Sciatic nerve (tissue), 2 donors: Measurements from ENCODE around the gene TPRG1. TPM values are rescaled to one million over a fixed set of nuclear protein-coding genes. Genes with fewer than 3 reads are reported as not detected.
A peak's percentile ranks its signal among the peaks of the same experiment; 100 is the strongest.

Source experiments
- ATAC-seq: fragments of 200-7000 bp; cut with Tn5 transposase; one replicate; pipeline ENCODE4 v1.9.1; 2020; ENCODE audit warnings: mild to moderate bottlenecking, moderate library complexity
- DNase-seq: peaks from one replicate; pipeline ENCODE4 v3.0.0-alpha.2; 2020; ENCODE audit warnings: low spot score
- intact Hi-C: fragments of 100-400 bp; cut with DNase I; formaldehyde crosslinking; loops from one replicate; pipeline ENCODE4 v1.14.2; 2022
- total RNA-seq: library from RNA; stranded (reverse); fragmentation: NEBNext Ultra II Directional; extraction: Animal tissue kit (Norgen Biotek cat#: 25700); gene quantifications from one replicate; pipeline ENCODE4 v1.2.1, GENCODE V29; 2021
- donor health status: DM: no; HTN: no; CAD: no.
- donor health status: DM: no; HTN: no; CAD: no.

TPRG1 gene
- total RNA-seq, 1 donor from 2014 or later: 12.7 TPM

- no peak for DNase-seq
- intact Hi-C loops: no loop called here
- no peak for ATAC-seq
Observed at GRCh38 chr3:189212681-189213080, 40.9 kb downstream of the TPRG1 start.

- intact Hi-C loops: no loop called here
- ATAC-seq: no peak
- no peak for DNase-seq
Observed at GRCh38 chr3:189214651-189215050, 42.9 kb downstream of the TPRG1 start.

GRCh38 chr3:189222927-189223636 is 51.3 kb downstream of the TPRG1 start:
- ATAC-seq (no peak), DNase-seq (no peak)
- intact Hi-C loops: no loop called here

- intact Hi-C loops: no loop called here
- DNase-seq (no peak), ATAC-seq (no peak)
Observed at GRCh38 chr3:189225431-189225830, 53.7 kb downstream of the TPRG1 start.

- ATAC-seq (no peak), DNase-seq (no peak)
- intact Hi-C loops: no loop called here
Observed at GRCh38 chr3:189227249-189227648, 55.5 kb downstream of the TPRG1 start.

- intact Hi-C loops: no loop called here
- ATAC-seq (no peak), DNase-seq (no peak)
Observed at GRCh38 chr3:189229196-189229828, 57.5 kb downstream of the TPRG1 start.

GRCh38 chr3:189232790-189233189 is 61.0 kb downstream of the TPRG1 start:
- peak; percentile 60 for ATAC-seq
- no peak for DNase-seq
- intact Hi-C loops: no loop called here

- intact Hi-C loops: no loop called here
- DNase-seq (peak; percentile 77), ATAC-seq (peak; percentile 95)
Observed at GRCh38 chr3:189233225-189233858, 61.6 kb downstream of the TPRG1 start.

- intact Hi-C loops: no loop called here
- ATAC-seq (no peak), DNase-seq (no peak)
Observed at GRCh38 chr3:189235214-189235613, 63.4 kb downstream of the TPRG1 start.

GRCh38 chr3:189236352-189236751 is 64.6 kb downstream of the TPRG1 start:
- ATAC-seq: no peak
- intact Hi-C loops: no loop called here
- no peak for DNase-seq

GRCh38 chr3:189237526-189237925 is 65.8 kb downstream of the TPRG1 start:
- DNase-seq (no peak), ATAC-seq (no peak)
- intact Hi-C loops: no loop called here

GRCh38 chr3:189238071-189238470 is 66.3 kb downstream of the TPRG1 start:
- intact Hi-C loops: no loop called here
- no peak for ATAC-seq
- no peak for DNase-seq

GRCh38 chr3:189239616-189240015 is 67.8 kb downstream of the TPRG1 start:
- intact Hi-C loops: no loop called here
- DNase-seq (no peak), ATAC-seq (no peak)

GRCh38 chr3:189249987-189250386 is 78.2 kb downstream of the TPRG1 start:
- no peak for ATAC-seq
- intact Hi-C loops: no loop called here
- no peak for DNase-seq

- DNase-seq (no peak), ATAC-seq (no peak)
- intact Hi-C loops: no loop called here
Observed at GRCh38 chr3:189258261-189258660, 86.5 kb downstream of the TPRG1 start.

- intact Hi-C loops: no loop called here
- ATAC-seq (peak; percentile 93), DNase-seq (no peak)
Observed at GRCh38 chr3:189260556-189261493, 89.1 kb downstream of the TPRG1 start.

GRCh38 chr3:189262746-189263145 is 91.0 kb downstream of the TPRG1 start:
- ATAC-seq (no peak), DNase-seq (no peak)
- intact Hi-C loops: no loop called here

GRCh38 chr3:189267981-189268613 is 96.3 kb downstream of the TPRG1 start:
- intact Hi-C loops: no loop called here

GRCh38 chr3:189269365-189269764 is 97.6 kb downstream of the TPRG1 start:
- ATAC-seq: no peak
- intact Hi-C loops: no loop called here
- DNase-seq: no peak

More at GRCh38 chr3:189267981-189268613, 96.3 kb downstream of the TPRG1 start:
- ATAC-seq (peak; percentile 63), DNase-seq (no peak)
